HCT116 (cell line): Measurements from ENCODE around the gene DNAJC1. TPM values are rescaled to one million over a fixed set of nuclear protein-coding genes. Genes with fewer than 3 reads are reported as not detected.

Experiments used
- ATAC-seq: fragments of 200-7000 bp; cut with Tn5 transposase; 2 replicates; pipeline ENCODE4 v1.9.1; 2020; ENCODE audit warnings: mild to moderate bottlenecking, moderate library complexity
- BruUV-seq: library from RNA; stranded (reverse); fragments of 400-500 nt; replicated peaks from 2 replicates; lab custom pipeline; 2021; lab: Mats Ljungman, UMichigan
- CTCF ChIA-PET: fragments of 300-600 bp; sonication (Branson Sonifier 250); formaldehyde crosslinking; loops from one replicate; lab custom pipeline; 2021; ENCODE audit warnings: antibody characterized with exemption; lab: Charles Lee
- POLR2A ChIA-PET: fragments of 300-600, 350-600 bp; sonication (Branson Sonifier 250); formaldehyde crosslinking; loops from one replicate; lab custom pipeline; 2021; ENCODE audit warnings: antibody characterized with exemption; lab: Charles Lee
- RAD21 ChIA-PET, 2 experiments: fragments of 300-600 bp; sonication (Branson Sonifier 250); formaldehyde crosslinking; loops; one replicate each; lab custom pipeline; 2023; ENCODE audit warnings: low total read pairs in 2 of 2; ENCODE audit not compliant: uncharacterized antibody in 2 of 2, unreplicated experiment in 2 of 2, low non-redundant PET in 1 of 2; lab: Charles Lee
- DNase-seq: peaks from one replicate; pipeline ENCODE4 v3.0.0-alpha.2; 2010; ENCODE audit warnings: low read depth, low spot score
- H2AFZ ChIP-seq: fragments of 200-600 bp; shearing (Covaris generic), sonication (generic); 2 replicates; pipeline ENCODE4 v1.6.1; 2017; ENCODE audit warnings: low read depth, mixed run types, mixed read lengths, antibody characterized with exemption, low read length; ENCODE audit not compliant: poor library complexity, severe bottlenecking
- H3K27ac ChIP-seq: 2 replicates; pipeline ENCODE4 v1.5.1; 2012; ENCODE audit warnings: low read depth, low read length
- H3K27me3 ChIP-seq: fragments of 200-600 bp; sonication (generic); 2 replicates; pipeline ENCODE4 v1.6.1; 2016; ENCODE audit warnings: mixed run types, low read length, mixed read lengths; ENCODE audit not compliant: insufficient read depth
- H3K36me3 ChIP-seq, 2 experiments: fragments of 200-500 bp in 1 of 2; fragments of 200-600 bp in 1 of 2; sonication (Bioruptor generic) in 1 of 2; sonication (generic) in 1 of 2; 2 replicates each; pipeline versions ENCODE4 v1.5.1 to v1.6.1; 2014 to 2016; ENCODE audit warnings: low read length in 2 of 2, inconsistent platforms in 1 of 2, mixed read lengths in 1 of 2, mixed run types in 1 of 2; ENCODE audit not compliant: insufficient read depth in 2 of 2, control insufficient read depth in 1 of 2
- H3K4me1 ChIP-seq, 2 experiments: fragments of 200-600 bp in 1 of 2; sonication (generic) in 1 of 2; 2 replicates each; pipeline versions ENCODE4 v1.5.1 to v1.6.1; 2012 to 2017; ENCODE audit warnings: low read length in 2 of 2, inconsistent platforms in 1 of 2, mild to moderate bottlenecking in 1 of 2, mixed read lengths in 1 of 2, mixed run types in 1 of 2, moderate library complexity in 1 of 2; ENCODE audit not compliant: insufficient read depth in 2 of 2, control insufficient read depth in 1 of 2
- H3K4me2 ChIP-seq: fragments of 200-600 bp; sonication (generic); 2 replicates; pipeline ENCODE4 v1.6.1; 2017; ENCODE audit warnings: mixed run types, low read length, mixed read lengths
- H3K4me3 ChIP-seq, 2 experiments: fragments of 200-600 bp in 1 of 2; sonication (generic) in 1 of 2; replicated peaks in 1 of 2; 2 replicates each; pipeline ENCODE4 v1.5.1; 2011 to 2016; ENCODE audit warnings: low read length in 2 of 2, control low read depth in 1 of 2, low read depth in 1 of 2, mild to moderate bottlenecking in 1 of 2, mixed read lengths in 1 of 2, mixed run types in 1 of 2
- H3K79me2 ChIP-seq: fragments of 200-600 bp; sonication (generic); 2 replicates; pipeline ENCODE4 v1.6.1; 2017; ENCODE audit warnings: mild to moderate bottlenecking, mixed run types, low read length, moderate library complexity, mixed read lengths; ENCODE audit not compliant: insufficient read depth
- H3K9ac ChIP-seq: fragments of 200-600 bp; sonication (generic); 2 replicates; pipeline ENCODE4 v1.6.1; 2016; ENCODE audit warnings: low read length, mixed read lengths
- H3K9me2 ChIP-seq: fragments of 200-600 bp; sonication (generic), shearing (Covaris generic); 2 replicates; pipeline ENCODE4 v1.6.1; 2017; ENCODE audit warnings: mixed run types, mild to moderate bottlenecking, moderate library complexity; ENCODE audit not compliant: insufficient read depth
- H3K9me3 ChIP-seq, 2 experiments: fragments of 200-500 bp in 1 of 2; fragments of 200-600 bp in 1 of 2; sonication (Bioruptor generic) in 1 of 2; sonication (generic) in 1 of 2; 2 replicates each; pipeline ENCODE4 v1.6.1; 2014 to 2017; ENCODE audit warnings: low read length in 2 of 2, mixed read lengths in 2 of 2, inconsistent platforms in 1 of 2, low read depth in 1 of 2, mild to moderate bottlenecking in 1 of 2, mixed run types in 1 of 2, moderate library complexity in 1 of 2; ENCODE audit not compliant: control insufficient read depth in 1 of 2, insufficient read depth in 1 of 2
- H4K20me1 ChIP-seq: fragments of 200-600 bp; sonication (generic), shearing (Covaris generic); 2 replicates; pipeline ENCODE4 v1.6.1; 2017; ENCODE audit warnings: mixed run types, mild to moderate bottlenecking, moderate library complexity; ENCODE audit not compliant: insufficient read depth
- ATF3 ChIP-seq: IDR thresholded peaks from 2 replicates; pipeline ENCODE4 v1.6.1; 2012
- CBX3 ChIP-seq: IDR thresholded peaks from 2 replicates; pipeline ENCODE4 v1.6.1; 2012; ENCODE audit warnings: low read depth
- CEBPB ChIP-seq: IDR thresholded peaks from 2 replicates; pipeline ENCODE4 v1.6.1; 2012; ENCODE audit warnings: low read depth
- EGR1 ChIP-seq: IDR thresholded peaks from 2 replicates; pipeline ENCODE4 v1.6.1; 2012; ENCODE audit warnings: low read depth
- EZH2phosphoT487 ChIP-seq: fragments of 200-600 bp; IDR thresholded peaks from 2 replicates; pipeline ENCODE4 v1.6.1; 2018; ENCODE audit warnings: antibody characterized with exemption, borderline replicate concordance
- FOSL1 ChIP-seq: IDR thresholded peaks from 2 replicates; pipeline ENCODE4 v1.6.1; 2012; ENCODE audit warnings: low read depth
- POLR2A ChIP-seq: IDR thresholded peaks from 2 replicates; pipeline ENCODE4 v1.7.0; 2011; ENCODE audit warnings: borderline replicate concordance; ENCODE audit not compliant: insufficient read depth, insufficient read length; ENCODE audit errors: extremely low read depth
- SIN3A ChIP-seq: IDR thresholded peaks from 2 replicates; pipeline ENCODE4 v1.6.1; 2012; ENCODE audit warnings: low read depth
- SP1 ChIP-seq: IDR thresholded peaks from 2 replicates; pipeline ENCODE4 v1.6.1; 2012; ENCODE audit warnings: low read depth
- SRF ChIP-seq: IDR thresholded peaks from 2 replicates; pipeline ENCODE4 v1.6.1; 2012; ENCODE audit warnings: low read depth
- TCF7L2 ChIP-seq: IDR thresholded peaks from 2 replicates; pipeline ENCODE4 v1.7.0; 2011; ENCODE audit warnings: borderline replicate concordance, inconsistent platforms; ENCODE audit not compliant: insufficient read depth, insufficient read length; ENCODE audit errors: extremely low read depth
- YY1 ChIP-seq: IDR thresholded peaks from 2 replicates; pipeline ENCODE4 v1.6.1; 2011; ENCODE audit warnings: low read length, low read depth, moderate library complexity, mild to moderate bottlenecking; ENCODE audit not compliant: insufficient replicate concordance; ENCODE audit errors: extremely low read depth
- ZBTB33 ChIP-seq: IDR thresholded peaks from 2 replicates; pipeline ENCODE4 v1.6.1; 2011; ENCODE audit warnings: mild to moderate bottlenecking, low read length, moderate library complexity; ENCODE audit not compliant: insufficient replicate concordance; ENCODE audit errors: extremely low read depth
- ZNF274 ChIP-seq: fragments of 200-500 bp; sonication (Bioruptor generic); IDR thresholded peaks from 2 replicates; pipeline ENCODE4 v1.6.1; 2014; ENCODE audit warnings: mild to moderate bottlenecking, low read depth, low read length, inconsistent platforms
- intact Hi-C: fragments of 100-400 bp; cut with micrococcal nuclease; formaldehyde crosslinking; loops from 2 replicates; pipeline ENCODE4 v1.10.0; 2022
- total RNA-seq: library from RNA; stranded (reverse); gene quantifications from one replicate; pipeline ENCODE4 v1.2.1, GENCODE V29; 2021; ENCODE audit not compliant: unreplicated experiment

The DNAJC1 gene
- total RNA-seq, 1 experiment from 2014 or later, result 17.9 TPM

GRCh38 chr10:21758696-21759095 lies 244.8 kb downstream of the DNAJC1 start (continued):
- TF ChIP-seq YY1 (no peak), ZBTB33 (no peak), EZH2phosphoT487 (no peak)

GRCh38 chr10:21758239-21758638 lies 245.3 kb downstream of the DNAJC1 start:
- H3K4me3 ChIP-seq, result no peak overlapping the region
- TF ChIP-seq CEBPB (no peak), CBX3 (no peak), POLR2A (no peak), SP1 (no peak), ATF3 (no peak), EZH2phosphoT487 (no peak), FOSL1 (no peak), TCF7L2 (no peak), SRF (no peak), EGR1 (no peak), SIN3A (no peak), ZNF274 (no peak)
- TF ChIP-seq, all 23 proteins: peak for 0
- Histone ChIP-seq H3K4me1 (peaks cover 0 to 4% of the 10 kb centered on the region in 2 experiments; a peak in 1 of 4 replicates), H3K4me2 (no peak overlapping the region), H3K36me3 (no peaks in the 10 kb centered on the region), H3K9ac (no peak overlapping the region), H3K27ac (no peak overlapping the region), H3K79me2 (no peaks in the 10 kb centered on the region), H3K9me2 (no peaks in the 10 kb centered on the region), H3K27me3 (no peaks in the 10 kb centered on the region), H3K9me3 (no peaks in the 10 kb centered on the region), H2AFZ (no peak overlapping the region), H4K20me1 (no peaks in the 10 kb centered on the region)
- ChIA-PET CTCF (no interaction called here), RAD21 (no interaction called here), POLR2A (no interaction called here)
- no peak for DNase-seq
- ATAC-seq, result no peak
- intact Hi-C loops, result no loop called here
- BruUV-seq, result no TSS peak
